Activated naive CD8-positive, alpha-beta T cell treated with anti-CD3 and anti-CD28 coated beads, Interleukin-2, amount 50 U/mL, for 24 hours (primary cell): ENCODE measurements around the gene NANOG.
A peak's percentile ranks its signal among the peaks of the same experiment; 100 is the strongest.
"Not testable (repeated sequence)": the region's sequence is repeated elsewhere in the genome, so short reads cannot be mapped to it uniquely, and the experiment has no call there.

Experiments used
- ATAC-seq: fragments of 150-1000 bp; cut with Tn5 transposase; one replicate; pipeline ENCODE4 v1.10.0; 2021
- DNase-seq: peaks from one replicate; pipeline ENCODE4 v3.0.0; 2021
- H3K27ac Mint-ChIP-seq: one replicate; pipeline ENCODE4 v1.8.0; 2021; ENCODE audit warnings: mild to moderate bottlenecking, mixed read lengths
- H3K27me3 Mint-ChIP-seq: one replicate; pipeline ENCODE4 v1.8.0; 2021; ENCODE audit warnings: mixed read lengths
- H3K36me3 Mint-ChIP-seq: one replicate; pipeline ENCODE4 v1.8.0; 2021; ENCODE audit warnings: low read depth, mixed read lengths
- H3K4me1 Mint-ChIP-seq: one replicate; pipeline ENCODE4 v1.8.0; 2021; ENCODE audit warnings: mixed read lengths
- H3K4me3 Mint-ChIP-seq: one replicate; pipeline ENCODE4 v1.8.0; 2021; ENCODE audit warnings: mild to moderate bottlenecking, moderate library complexity, mixed read lengths
- H3K9me3 Mint-ChIP-seq: one replicate; pipeline ENCODE4 v1.8.0; 2021; ENCODE audit warnings: mixed read lengths

The NANOG gene

DNA sequence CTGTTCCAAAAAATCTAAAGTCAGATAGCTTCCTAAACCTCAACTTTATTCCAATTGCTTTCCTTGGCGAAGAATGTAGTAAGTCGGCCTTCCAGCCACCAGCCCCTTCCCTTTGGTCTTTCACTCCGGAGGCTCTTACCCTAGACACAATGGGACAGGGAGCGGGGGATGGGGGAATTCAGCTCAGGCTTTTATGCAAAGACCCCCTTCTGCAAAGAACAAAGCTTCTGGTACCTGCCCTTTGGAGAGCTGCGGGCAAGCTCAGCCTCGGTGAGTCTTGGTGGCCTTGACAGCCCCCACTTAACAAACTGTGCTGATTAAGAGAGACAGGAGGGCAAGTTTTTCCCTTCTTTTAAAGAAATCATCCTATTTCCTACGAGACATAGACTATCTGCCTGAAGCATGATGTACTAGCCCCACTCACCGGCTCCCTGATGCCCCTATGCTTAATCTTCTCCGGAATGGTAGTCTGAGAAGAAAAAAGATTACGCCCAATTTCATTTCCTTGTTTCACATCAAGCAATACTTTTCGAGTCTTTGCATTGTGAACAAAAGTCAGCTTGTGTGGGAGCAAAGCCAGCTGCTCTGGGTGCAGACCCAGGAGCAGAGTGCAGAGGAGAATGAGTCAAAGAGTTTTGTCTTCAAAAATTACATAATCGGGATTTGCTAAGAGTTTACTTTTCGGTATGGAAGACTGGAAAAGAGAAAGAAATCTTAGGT, 1.5 kb upstream of the NANOG start:
- no peaks in the 10 kb centered on the region for H3K36me3 Mint-ChIP-seq
- no peak overlapping the region for H3K27ac Mint-ChIP-seq
- ATAC-seq: no peak
- H3K4me1 Mint-ChIP-seq: no peaks in the 10 kb centered on the region
- no peak for DNase-seq
- H3K4me3 Mint-ChIP-seq: no peak overlapping the region
- H3K9me3 Mint-ChIP-seq: no peaks in the 10 kb centered on the region
- H3K27me3 Mint-ChIP-seq: peaks cover 16% of the 10 kb centered on the region

DNA sequence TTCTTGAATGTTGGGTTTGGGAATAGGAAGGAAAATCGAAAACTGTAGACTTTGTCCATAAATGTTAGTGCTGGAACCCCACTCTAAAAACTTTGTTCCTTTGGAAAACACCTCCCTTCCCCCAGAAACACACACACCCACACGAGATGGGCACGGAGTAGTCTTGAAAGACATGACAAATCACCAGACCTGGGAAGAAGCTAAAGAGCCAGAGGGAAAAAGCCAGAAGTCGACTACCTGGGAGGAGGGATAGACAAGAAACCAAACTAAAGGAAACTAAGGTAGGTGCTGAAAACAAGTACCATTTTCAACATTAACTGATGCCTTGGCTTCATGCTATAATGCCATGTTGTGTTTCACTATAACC, 925 bp upstream of the NANOG start:
- ATAC-seq (no peak), DNase-seq (no peak)
- Mint-ChIP-seq H3K27ac (no peak overlapping the region), H3K36me3 (no peaks in the 10 kb centered on the region), H3K27me3 (peaks cover 16% of the 10 kb centered on the region), H3K9me3 (no peaks in the 10 kb centered on the region), H3K4me3 (no peak overlapping the region), H3K4me1 (no peaks in the 10 kb centered on the region)

DNA sequence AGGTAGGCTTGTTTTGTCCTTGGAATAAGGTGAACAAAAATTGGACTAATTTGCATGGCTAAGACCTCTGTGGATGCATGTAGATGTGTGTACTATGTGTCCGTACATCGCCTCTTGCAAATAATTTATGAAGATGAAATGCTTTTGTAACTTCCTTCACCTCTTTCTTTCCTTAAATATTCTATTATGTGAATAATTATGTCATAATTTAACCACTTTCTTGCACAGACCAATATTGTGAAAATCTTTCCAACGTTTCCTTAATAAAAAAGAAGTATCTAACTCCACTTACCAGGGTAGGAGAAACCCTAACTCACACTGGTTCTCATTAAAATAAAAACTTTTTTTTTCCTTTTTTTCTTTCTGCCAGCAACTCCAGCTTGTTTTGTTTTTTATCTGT, 4.0 kb downstream of the NANOG start:
- peaks cover 5% of the 10 kb centered on the region for H3K27me3 Mint-ChIP-seq

DNA sequence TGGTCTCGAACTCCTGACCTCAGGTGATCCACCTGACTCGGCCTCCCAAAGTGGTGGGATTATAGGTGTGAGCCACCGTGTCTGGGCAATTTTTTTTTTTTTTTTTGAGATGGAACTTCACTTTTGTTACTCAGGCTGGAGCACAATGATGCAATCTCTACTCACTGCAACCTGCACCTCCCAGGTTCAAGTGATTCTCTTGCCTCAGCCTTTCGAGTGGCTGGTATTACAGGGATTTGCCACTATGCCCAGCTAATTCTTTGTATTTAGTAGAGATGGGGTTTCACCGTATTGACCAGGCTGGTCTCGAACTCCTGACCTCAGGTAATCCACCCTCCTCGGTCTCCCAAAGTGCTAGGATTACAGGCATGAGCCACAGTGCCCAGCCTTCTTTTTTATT, 8.1 kb downstream of the NANOG start:
- not testable (repeated sequence) for H3K4me1 Mint-ChIP-seq, H3K27ac Mint-ChIP-seq, DNase-seq, ATAC-seq, H3K4me3 Mint-ChIP-seq, H3K9me3 Mint-ChIP-seq, H3K27me3 Mint-ChIP-seq, H3K36me3 Mint-ChIP-seq

More for the DNA sequence above, 4.0 kb downstream of the NANOG start:
- Mint-ChIP-seq H3K4me1 (no peaks in the 10 kb centered on the region), H3K9me3 (no peaks in the 10 kb centered on the region), H3K4me3 (no peak overlapping the region), H3K27ac (no peak overlapping the region), H3K36me3 (no peaks in the 10 kb centered on the region)
- no peak for ATAC-seq
- DNase-seq: no peak

DNA sequence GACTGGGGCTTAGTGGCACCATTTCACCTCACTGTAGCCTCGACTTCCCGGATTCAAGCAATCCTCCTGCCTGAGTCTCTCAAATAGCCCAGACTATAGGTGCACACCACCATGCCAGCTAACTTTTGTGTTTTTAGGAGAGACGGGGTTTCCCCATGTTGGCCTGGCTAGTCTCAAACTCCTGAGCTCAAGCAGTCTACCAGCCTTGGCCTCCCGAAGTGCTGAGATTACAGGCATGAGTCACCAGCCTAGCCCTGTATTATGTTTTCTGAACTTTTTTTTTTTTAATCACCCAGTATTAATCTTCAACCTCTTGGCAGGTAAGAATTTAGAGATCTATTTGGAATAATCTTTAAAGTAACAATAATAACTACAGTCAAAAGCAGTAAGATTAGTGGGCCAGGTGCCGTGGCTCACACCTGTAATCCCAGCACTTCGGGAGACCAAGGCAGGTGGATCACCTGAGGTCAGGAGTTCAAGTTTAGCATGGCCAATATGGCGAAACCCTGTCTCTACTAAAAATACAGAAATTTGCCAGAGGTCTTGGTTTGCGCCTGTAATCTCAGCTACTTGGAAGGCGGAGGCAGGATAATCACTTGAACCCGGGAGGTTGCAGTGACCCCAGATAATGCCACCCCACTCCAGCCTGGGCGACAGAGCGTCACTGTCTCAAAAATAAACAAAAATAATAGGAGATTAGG, 8.6 kb downstream of the NANOG start:
- Mint-ChIP-seq H3K27ac (no peak overlapping the region), H3K9me3 (no peaks in the 10 kb centered on the region), H3K27me3 (no peaks in the 10 kb centered on the region), H3K4me1 (no peaks in the 10 kb centered on the region), H3K4me3 (no peak overlapping the region), H3K36me3 (no peaks in the 10 kb centered on the region)
- DNase-seq (no peak), ATAC-seq (no peak)

DNA sequence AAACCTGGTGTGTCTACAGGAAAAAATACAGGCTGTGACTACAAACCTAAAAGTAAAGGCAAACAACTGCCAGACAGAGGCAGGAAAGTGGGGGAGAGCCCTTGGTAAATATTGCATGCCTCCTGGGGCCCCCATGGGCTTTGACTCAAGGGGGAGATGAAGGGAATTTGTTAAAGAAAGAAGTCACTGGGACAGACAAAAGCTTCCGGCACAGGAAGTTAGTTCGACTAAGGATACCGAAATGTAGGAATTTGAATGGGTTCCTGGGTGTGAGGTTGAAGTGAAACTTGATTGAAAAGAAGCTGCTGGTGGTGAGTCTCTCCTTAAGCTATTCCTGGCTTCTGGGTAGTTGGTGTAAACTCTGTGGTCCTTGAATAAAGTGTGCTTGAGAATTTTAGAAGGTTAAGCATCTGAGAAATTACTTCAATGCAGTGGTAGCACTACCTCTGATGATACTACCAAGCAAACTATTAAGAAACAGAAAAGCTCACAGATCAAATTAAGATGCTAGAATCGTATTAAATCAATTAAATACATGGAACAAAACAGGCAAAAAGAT, 9.6 kb downstream of the NANOG start:
- not testable (repeated sequence) for H3K36me3 Mint-ChIP-seq, H3K27me3 Mint-ChIP-seq, H3K4me1 Mint-ChIP-seq, H3K4me3 Mint-ChIP-seq, DNase-seq, ATAC-seq, H3K27ac Mint-ChIP-seq, H3K9me3 Mint-ChIP-seq

DNA sequence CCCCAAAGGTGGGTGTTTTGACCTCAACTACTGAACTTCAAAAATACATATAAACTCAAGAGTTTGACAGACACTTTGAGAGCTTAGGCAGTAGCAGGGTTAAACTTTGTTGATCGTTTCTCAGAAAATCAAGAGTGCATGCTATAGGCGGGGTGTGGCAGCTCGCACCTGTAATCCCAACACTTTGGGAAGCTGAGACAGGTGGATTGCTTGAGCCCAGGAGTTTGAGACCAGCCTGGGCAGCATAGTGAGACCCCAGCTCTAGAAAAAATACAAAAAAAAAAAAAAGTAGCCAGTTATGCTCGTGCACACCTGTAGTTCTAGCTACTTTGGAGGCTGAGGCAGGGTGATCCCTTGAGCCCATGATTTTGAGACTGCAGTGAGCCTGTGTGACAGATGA, 12.3 kb downstream of the NANOG start:
- H3K36me3 Mint-ChIP-seq: no peaks in the 10 kb centered on the region
- H3K27me3 Mint-ChIP-seq: no peaks in the 10 kb centered on the region
- H3K9me3 Mint-ChIP-seq: no peaks in the 10 kb centered on the region
- ATAC-seq (no peak), DNase-seq (no peak)
- H3K27ac Mint-ChIP-seq: no peak overlapping the region
- H3K4me3 Mint-ChIP-seq: no peak overlapping the region
- no peaks in the 10 kb centered on the region for H3K4me1 Mint-ChIP-seq

DNA sequence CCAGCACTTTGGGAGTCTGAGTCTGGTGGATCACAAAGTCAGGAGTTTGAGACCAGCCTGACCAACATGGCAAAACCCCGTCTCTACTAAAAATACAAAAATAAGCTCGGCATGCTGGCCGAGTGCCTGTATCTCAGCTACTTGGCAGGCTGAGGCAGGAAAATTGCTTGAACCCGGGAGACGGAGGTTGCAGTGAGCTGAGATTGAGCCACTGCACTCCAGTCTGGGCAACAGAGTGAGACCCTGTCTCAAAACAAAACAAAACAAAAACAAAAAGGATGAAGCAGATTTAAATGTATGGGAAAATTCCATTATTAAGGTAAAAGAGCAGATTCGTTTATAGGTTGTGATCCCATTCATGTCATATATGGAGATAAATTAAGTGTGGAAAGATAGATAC, 17.1 kb downstream of the NANOG start:
- H3K4me1 Mint-ChIP-seq, H3K27ac Mint-ChIP-seq, H3K36me3 Mint-ChIP-seq, ATAC-seq, H3K27me3 Mint-ChIP-seq, H3K4me3 Mint-ChIP-seq, DNase-seq, H3K9me3 Mint-ChIP-seq: not testable (repeated sequence)

DNA sequence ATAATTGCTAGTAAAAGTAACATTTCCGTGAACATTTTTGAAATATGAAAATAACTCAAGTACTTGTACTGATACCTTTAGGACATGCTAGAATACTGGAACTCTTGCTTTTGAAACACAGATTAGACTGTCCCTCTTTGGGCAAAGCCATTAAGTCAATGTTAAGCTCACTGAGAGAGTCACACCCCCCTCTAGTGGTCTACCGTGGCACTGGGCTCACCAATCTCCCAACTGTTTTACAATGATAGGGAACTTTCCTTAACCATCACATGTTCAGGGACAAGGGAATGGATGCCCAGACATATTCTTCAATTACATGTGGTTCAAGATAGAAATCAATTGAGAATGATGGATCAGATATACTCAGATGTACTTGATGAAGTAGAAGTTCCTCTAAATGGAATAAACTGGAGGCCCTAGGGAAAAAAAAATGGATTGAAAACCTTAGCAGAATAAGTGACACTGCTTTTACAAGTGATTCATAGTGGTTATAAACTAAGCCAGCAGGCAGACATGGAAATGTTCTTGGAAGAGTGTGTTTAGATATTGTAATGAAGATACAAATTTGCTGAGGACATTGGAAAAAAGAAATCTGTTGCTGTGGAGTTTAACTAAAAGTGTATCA, 17.8 kb downstream of the NANOG start:
- Mint-ChIP-seq H3K27ac (no peak overlapping the region), H3K4me3 (no peak overlapping the region), H3K36me3 (no peaks in the 10 kb centered on the region), H3K9me3 (no peaks in the 10 kb centered on the region), H3K27me3 (peaks cover 3% of the 10 kb centered on the region), H3K4me1 (no peaks in the 10 kb centered on the region)
- DNase-seq (peak; percentile 74), ATAC-seq (no peak)

DNA sequence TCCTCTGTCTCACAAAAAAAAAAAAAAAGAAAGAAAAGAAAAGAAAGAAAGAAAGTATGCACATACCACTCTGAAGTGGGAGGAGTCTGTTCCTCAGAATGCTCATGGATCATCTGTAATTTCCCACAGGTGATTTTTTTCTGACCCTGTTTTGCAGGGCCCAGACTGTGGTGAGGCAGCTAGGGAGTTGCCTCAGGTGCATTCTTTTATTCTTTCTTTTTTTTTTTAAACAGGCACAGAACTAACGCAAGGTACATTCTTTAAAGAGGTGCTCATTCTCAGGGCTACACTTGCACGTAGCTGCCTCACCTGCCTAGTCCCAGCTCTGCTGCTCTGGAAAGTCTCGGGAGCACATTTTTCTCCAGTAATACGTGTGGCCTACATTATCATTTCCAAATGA, 36.6 kb downstream of the NANOG start:
- H3K27ac Mint-ChIP-seq, H3K4me3 Mint-ChIP-seq, H3K36me3 Mint-ChIP-seq, H3K9me3 Mint-ChIP-seq, H3K27me3 Mint-ChIP-seq, ATAC-seq, DNase-seq, H3K4me1 Mint-ChIP-seq: not testable (repeated sequence)

DNA sequence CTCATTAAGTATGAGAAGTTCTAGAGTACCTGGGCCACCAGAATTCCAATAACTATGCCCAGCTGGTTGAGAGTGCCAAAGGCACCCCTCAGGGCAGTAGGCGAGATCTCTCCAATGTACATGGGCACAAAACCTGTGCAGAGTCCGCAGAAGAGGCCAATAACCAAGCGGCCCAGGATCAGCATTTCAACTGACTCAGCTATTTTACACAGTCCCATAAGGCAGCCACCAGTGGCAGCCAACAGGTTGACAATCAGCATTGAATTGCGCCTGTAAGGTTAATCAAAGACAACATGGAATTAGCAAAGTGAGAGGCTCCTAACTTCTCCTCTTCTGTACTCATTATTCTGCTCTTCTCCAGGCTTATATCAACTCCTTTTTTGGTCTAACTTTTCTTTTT, 40.5 kb downstream of the NANOG start:
- ATAC-seq, H3K27me3 Mint-ChIP-seq, H3K27ac Mint-ChIP-seq, DNase-seq, H3K4me3 Mint-ChIP-seq, H3K36me3 Mint-ChIP-seq, H3K9me3 Mint-ChIP-seq, H3K4me1 Mint-ChIP-seq: not testable (repeated sequence)

DNA sequence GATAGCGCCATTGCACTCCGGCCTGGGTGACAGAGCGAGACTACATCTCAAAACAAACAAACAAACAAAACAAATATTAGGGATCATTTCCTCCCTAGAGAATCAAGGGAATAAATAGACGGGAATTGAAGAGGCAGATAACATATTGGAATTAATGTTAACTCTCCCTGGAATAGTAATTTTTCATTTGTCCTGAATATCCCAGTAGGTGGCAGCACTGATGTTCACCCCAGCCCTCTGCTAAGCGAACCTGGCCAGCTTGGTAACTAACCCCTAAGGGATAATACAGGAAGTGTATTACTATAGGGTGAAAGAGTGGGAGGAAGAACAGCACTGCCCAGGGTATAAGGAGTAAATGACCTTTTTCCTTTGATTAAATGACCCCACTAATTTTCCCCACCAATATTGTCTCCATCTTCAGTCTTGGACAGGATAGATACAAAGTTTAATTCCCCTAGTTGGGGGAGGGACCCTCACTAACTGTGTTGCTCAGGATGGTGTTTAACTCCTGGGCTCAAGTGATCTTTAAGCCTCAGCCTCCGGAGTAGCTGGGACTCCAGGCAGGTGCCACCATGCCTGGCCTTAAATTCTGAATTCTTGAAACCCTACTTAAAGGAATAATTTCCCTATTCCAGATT, 43.0 kb downstream of the NANOG start:
- ATAC-seq: peak; percentile 84

DNA sequence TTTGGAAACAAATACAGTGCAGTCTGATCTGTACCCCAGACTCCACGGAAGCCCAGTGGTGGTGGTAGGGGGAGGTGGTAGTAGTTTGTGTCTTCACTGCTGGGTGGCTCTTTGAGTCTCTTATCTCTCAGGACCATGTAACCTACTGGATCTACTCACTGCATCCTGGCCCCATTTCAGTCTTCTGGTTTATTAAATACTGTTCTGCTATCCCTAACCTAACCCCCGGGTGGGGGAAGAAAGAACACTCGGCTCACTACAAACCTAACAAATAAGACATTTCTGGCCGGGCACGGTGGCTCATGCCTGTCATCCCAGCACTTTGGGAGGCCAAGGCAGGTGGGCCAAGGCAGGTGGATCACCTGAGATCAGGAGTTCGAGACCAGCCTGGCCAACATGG, 44.0 kb downstream of the NANOG start:
- ATAC-seq: not testable (repeated sequence)

More for the DNA sequence above, 43.0 kb downstream of the NANOG start:
- Mint-ChIP-seq H3K36me3 (no peaks in the 10 kb centered on the region), H3K9me3 (no peaks in the 10 kb centered on the region), H3K27me3 (no peaks in the 10 kb centered on the region), H3K4me1 (peaks cover 3% of the 10 kb centered on the region), H3K27ac (no peak overlapping the region), H3K4me3 (no peak overlapping the region)
- DNase-seq: peak; percentile 22

DNA sequence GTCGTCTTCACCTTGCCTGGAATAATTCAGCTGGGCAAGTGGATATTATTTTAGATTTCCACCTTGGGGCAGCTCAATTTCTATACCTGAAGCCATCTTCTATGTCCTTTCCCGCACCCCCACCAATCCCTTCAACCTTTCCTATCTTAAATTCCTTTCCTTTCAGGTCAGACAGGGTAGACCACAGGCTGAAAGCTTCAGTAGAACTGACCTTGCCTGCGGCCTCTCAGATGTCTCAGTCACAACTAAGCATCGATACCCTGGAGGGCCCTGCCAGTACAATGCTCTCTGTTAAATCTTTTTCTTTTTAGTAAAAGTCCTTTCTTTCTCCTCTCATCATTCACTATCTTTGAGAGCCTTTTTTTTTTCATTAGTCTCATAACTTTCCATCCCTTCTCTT, 44.6 kb downstream of the NANOG start:
- no peak for ATAC-seq
- H3K9me3 Mint-ChIP-seq: no peaks in the 10 kb centered on the region
- H3K36me3 Mint-ChIP-seq: no peaks in the 10 kb centered on the region
- no peak overlapping the region for H3K4me3 Mint-ChIP-seq
- no peak for DNase-seq
- no peaks in the 10 kb centered on the region for H3K27me3 Mint-ChIP-seq
- H3K4me1 Mint-ChIP-seq: peaks cover 3% of the 10 kb centered on the region
- H3K27ac Mint-ChIP-seq: no peak overlapping the region

More for the DNA sequence above, 44.0 kb downstream of the NANOG start:
- H3K27me3 Mint-ChIP-seq, H3K27ac Mint-ChIP-seq, H3K9me3 Mint-ChIP-seq, H3K4me1 Mint-ChIP-seq, H3K36me3 Mint-ChIP-seq, H3K4me3 Mint-ChIP-seq, DNase-seq: not testable (repeated sequence)

DNA sequence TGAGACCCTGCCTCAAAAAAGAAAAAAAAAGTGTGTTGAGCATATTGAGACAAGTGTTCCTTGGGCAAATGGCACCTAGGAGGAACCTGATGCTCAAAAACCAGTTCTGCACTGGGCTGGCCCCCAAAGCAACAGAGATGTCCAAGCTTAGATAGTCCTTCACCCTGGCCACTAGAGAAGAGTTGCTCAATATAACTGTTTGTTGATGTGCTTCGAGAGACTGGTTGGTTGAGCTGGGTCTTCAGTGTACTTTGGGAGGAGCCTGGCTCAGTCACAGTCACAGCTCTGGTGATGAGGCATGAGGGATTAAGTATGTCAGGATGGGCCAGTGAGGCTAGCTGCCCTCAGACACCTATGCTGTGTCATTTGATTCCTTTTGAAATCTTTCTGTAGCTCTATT, 45.5 kb downstream of the NANOG start:
- Mint-ChIP-seq H3K4me1 (peaks cover 3% of the 10 kb centered on the region), H3K36me3 (no peaks in the 10 kb centered on the region), H3K27me3 (no peaks in the 10 kb centered on the region), H3K9me3 (no peaks in the 10 kb centered on the region), H3K4me3 (no peak overlapping the region), H3K27ac (no peak overlapping the region)
- ATAC-seq (no peak), DNase-seq (no peak)
